Measurements from ENCODE around the gene BORCS5.

Gene BORCS5

GRCh38 chr12:12396694-12397093 lies 39.8 kb downstream of the BORCS5 start:
- no peak overlapping the region for H2AFZ ChIP-seq (ENCODE audit: low read depth, low read length, severe bottlenecking)
- no peak overlapping the region for H3K9ac ChIP-seq (ENCODE audit: low read length)
- H3K4me3 ChIP-seq (ENCODE audit: insufficient read depth, low read length, poor library complexity, severe bottlenecking) = no peak overlapping the region
- no peaks in the 10 kb centered on the region for H3K36me3 ChIP-seq (ENCODE audit: low read length)
- H3K27me3 ChIP-seq (ENCODE audit: low read length) = no peaks in the 10 kb centered on the region
- no peak for TF ChIP-seq CTCF (IDR thresholded peaks at IDR 0.05; ENCODE audit: insufficient read depth, low read length, poor library complexity, severe bottlenecking)
- TF ChIP-seq EZH2phosphoT487 (conservative IDR thresholded peaks at IDR 0.05; ENCODE audit: low read length) = no peak
- H3K9me3 ChIP-seq (ENCODE audit: insufficient read depth, low read length) = no peaks in the 10 kb centered on the region
- no peaks in the 10 kb centered on the region for H3K79me2 ChIP-seq (ENCODE audit: insufficient read depth, low read length)
- H4K20me1 ChIP-seq (ENCODE audit: low read depth, low read length) = no peaks in the 10 kb centered on the region
- no peaks in the 10 kb centered on the region for H3F3A ChIP-seq (ENCODE audit: insufficient read depth)
- no peaks in the 10 kb centered on the region for H3K9me2 ChIP-seq (replicated peaks; ENCODE audit: insufficient read depth, low read length)
- H3K27ac ChIP-seq (ENCODE audit: low read depth, low read length) = no peak overlapping the region
- H3K4me2 ChIP-seq (ENCODE audit: low read depth, low read length, poor library complexity, severe bottlenecking) = no peak overlapping the region

- Histone ChIP-seq H3K36me3 (ENCODE audit: low read length) (no peaks in the 10 kb centered on the region), H3K27me3 (ENCODE audit: low read length) (no peaks in the 10 kb centered on the region), H2AFZ (ENCODE audit: low read depth, low read length, severe bottlenecking) (no peak overlapping the region), H3K4me2 (ENCODE audit: low read depth, low read length, poor library complexity, severe bottlenecking) (no peak overlapping the region), H3K27ac (ENCODE audit: low read depth, low read length) (no peak overlapping the region), H4K20me1 (ENCODE audit: low read depth, low read length) (no peaks in the 10 kb centered on the region), H3K9me2 (replicated peaks; ENCODE audit: insufficient read depth, low read length) (no peaks in the 10 kb centered on the region), H3F3A (ENCODE audit: insufficient read depth) (no peaks in the 10 kb centered on the region), H3K79me2 (ENCODE audit: insufficient read depth, low read length) (no peaks in the 10 kb centered on the region), H3K9ac (ENCODE audit: low read length) (no peak overlapping the region), H3K4me3 (ENCODE audit: insufficient read depth, low read length, poor library complexity, severe bottlenecking) (no peak overlapping the region), H3K9me3 (ENCODE audit: insufficient read depth, low read length) (no peaks in the 10 kb centered on the region)
- no peak for TF ChIP-seq EZH2phosphoT487 (conservative IDR thresholded peaks at IDR 0.05; ENCODE audit: low read length)
- no peak for TF ChIP-seq CTCF (IDR thresholded peaks at IDR 0.05; ENCODE audit: insufficient read depth, low read length, poor library complexity, severe bottlenecking)
These were observed 40.3 kb downstream of the BORCS5 start for GRCh38 chr12:12397184-12397583.

GRCh38 chr12:12398026-12398859 lies 41.4 kb downstream of the BORCS5 start:
- H4K20me1 ChIP-seq (ENCODE audit: low read depth, low read length) = no peaks in the 10 kb centered on the region
- no peak overlapping the region for H3K9ac ChIP-seq (ENCODE audit: low read length)
- H3K79me2 ChIP-seq (ENCODE audit: insufficient read depth, low read length) = no peaks in the 10 kb centered on the region
- H3K36me3 ChIP-seq (ENCODE audit: low read length) = no peaks in the 10 kb centered on the region
- TF ChIP-seq CTCF (IDR thresholded peaks at IDR 0.05; ENCODE audit: insufficient read depth, low read length, poor library complexity, severe bottlenecking) (no peak), EZH2phosphoT487 (conservative IDR thresholded peaks at IDR 0.05; ENCODE audit: low read length) (no peak)
- no peaks in the 10 kb centered on the region for H3F3A ChIP-seq (ENCODE audit: insufficient read depth)
- no peaks in the 10 kb centered on the region for H3K9me2 ChIP-seq (replicated peaks; ENCODE audit: insufficient read depth, low read length)
- H3K27me3 ChIP-seq (ENCODE audit: low read length) = no peaks in the 10 kb centered on the region
- no peak overlapping the region for H3K4me3 ChIP-seq (ENCODE audit: insufficient read depth, low read length, poor library complexity, severe bottlenecking)
- no peak overlapping the region for H3K4me2 ChIP-seq (ENCODE audit: low read depth, low read length, poor library complexity, severe bottlenecking)
- no peaks in the 10 kb centered on the region for H3K9me3 ChIP-seq (ENCODE audit: insufficient read depth, low read length)
- H2AFZ ChIP-seq (ENCODE audit: low read depth, low read length, severe bottlenecking) = no peak overlapping the region
- no peak overlapping the region for H3K27ac ChIP-seq (ENCODE audit: low read depth, low read length)
